SK-N-SH (cell line): Measurements from ENCODE around the gene ZNF22. TPM values are rescaled to one million over a fixed set of nuclear protein-coding genes. Genes with fewer than 3 reads are reported as not detected.

ENCODE experiments used
- CTCF ChIA-PET: fragments of 300-600, 350-600 bp; formaldehyde crosslinking; extraction: SDS; loops from one replicate; lab custom pipeline; 2021; lab: Yijun Ruan, JAX
- POLR2A ChIA-PET: fragments of 350-600 bp; sonication (Branson Sonifier 250); formaldehyde crosslinking; extraction: SDS; loops from one replicate; lab custom pipeline; 2020; ENCODE audit warnings: antibody characterized with exemption, inconsistent platforms; lab: Yijun Ruan, JAX
- DNase-seq: peaks from one replicate; pipeline ENCODE4 v3.0.0; 2012
- H2AFZ ChIP-seq: fragments of 200-600 bp; sonication (generic); 2 replicates; pipeline ENCODE4 v1.8.1; 2016; ENCODE audit warnings: antibody characterized with exemption, mild to moderate bottlenecking, low read depth
- H3F3A ChIP-seq: fragments of 200-600 bp; sonication (generic); replicated peaks from 2 replicates; pipeline ENCODE3; 2016; ENCODE audit warnings: antibody characterized with exemption, mild to moderate bottlenecking; ENCODE audit not compliant: insufficient read depth
- H3K27ac ChIP-seq, 2 experiments: fragments of 200-500 bp in 1 of 2; fragments of 200-600 bp in 1 of 2; sonication (Bioruptor generic) in 1 of 2; sonication (generic), shearing (Covaris generic) in 1 of 2; 2 replicates each; pipeline versions ENCODE4 v1.5.1 to v1.6.1; 2014 to 2016; ENCODE audit warnings: low read depth in 2 of 2, inconsistent platforms in 1 of 2, low read length in 1 of 2, mild to moderate bottlenecking in 1 of 2, mixed read lengths in 1 of 2
- H3K27me3 ChIP-seq: fragments of 200-600 bp; sonication (generic), shearing (Covaris generic); 2 replicates; pipeline ENCODE4 v1.6.1; 2016; ENCODE audit warnings: mixed run types; ENCODE audit not compliant: insufficient read depth
- H3K36me3 ChIP-seq, 2 experiments: fragments of 200-500 bp in 1 of 2; fragments of 200-600 bp in 1 of 2; sonication (Bioruptor generic) in 1 of 2; sonication (generic) in 1 of 2; replicated peaks in 1 of 2; 2 replicates each; pipeline versions ENCODE3 to v1.5.1; 2014 to 2016; ENCODE audit warnings: low read length in 1 of 2, mild to moderate bottlenecking in 1 of 2; ENCODE audit not compliant: insufficient read depth in 2 of 2, control insufficient read depth in 1 of 2
- H3K4me1 ChIP-seq, 2 experiments: fragments of 200-500 bp in 1 of 2; fragments of 200-600 bp in 1 of 2; sonication (Bioruptor generic) in 1 of 2; sonication (generic), shearing (Covaris generic) in 1 of 2; 2 replicates each; pipeline versions ENCODE4 v1.5.1 to v1.6.1; 2014 to 2016; ENCODE audit warnings: low read depth in 1 of 2, low read length in 1 of 2, mixed run types in 1 of 2; ENCODE audit not compliant: insufficient read depth in 2 of 2, control insufficient read depth in 1 of 2
- H3K4me2 ChIP-seq: fragments of 200-600 bp; sonication (generic), shearing (Covaris generic); 2 replicates; pipeline ENCODE4 v1.6.1; 2017; ENCODE audit warnings: mixed run types
- H3K4me3 ChIP-seq, 2 experiments: fragments of 200-500 bp in 1 of 2; fragments of 200-600 bp in 1 of 2; sonication (Bioruptor generic) in 1 of 2; sonication (generic), shearing (Covaris generic) in 1 of 2; 2 replicates each; pipeline versions ENCODE4 v1.5.1 to v1.8.1; 2014 to 2016; ENCODE audit warnings: low read depth in 2 of 2, inconsistent platforms in 1 of 2, low read length in 1 of 2, mild to moderate bottlenecking in 1 of 2, mixed read lengths in 1 of 2, moderate library complexity in 1 of 2
- H3K79me2 ChIP-seq: fragments of 200-600 bp; sonication (generic); 2 replicates; pipeline ENCODE4 v1.8.1; 2017; ENCODE audit warnings: mild to moderate bottlenecking; ENCODE audit not compliant: insufficient read depth
- H3K9ac ChIP-seq: fragments of 200-600 bp; sonication (generic); 2 replicates; pipeline ENCODE4 v1.6.1; 2017; ENCODE audit warnings: mixed run types
- H3K9me2 ChIP-seq: fragments of 200-600 bp; sonication (generic); 2 replicates; pipeline ENCODE4 v1.6.1; 2017; ENCODE audit warnings: mixed run types
- H3K9me3 ChIP-seq: fragments of 200-600 bp; sonication (generic); 2 replicates; pipeline ENCODE4 v1.6.1; 2017; ENCODE audit warnings: mixed run types, mild to moderate bottlenecking, moderate library complexity
- H4K20me1 ChIP-seq: fragments of 200-600 bp; sonication (generic); 2 replicates; pipeline ENCODE4 v1.6.1; 2017; ENCODE audit warnings: mild to moderate bottlenecking, mixed run types; ENCODE audit not compliant: insufficient read depth
- FOSL2 ChIP-seq: IDR thresholded peaks from 2 replicates; pipeline ENCODE4 v1.4.0; 2012; ENCODE audit warnings: low read depth, mild to moderate bottlenecking, moderate library complexity, borderline replicate concordance
- FOXJ3 ChIP-seq: sonication (generic); formaldehyde crosslinking; IDR thresholded peaks from 2 replicates; pipeline ENCODE4 v1.5.1; 2020; ENCODE audit warnings: mild to moderate bottlenecking, missing genetic modification reagents
- GATA2 ChIP-seq: sonication (generic); formaldehyde crosslinking; IDR thresholded peaks from 2 replicates; pipeline ENCODE4 v1.5.0; 2020; ENCODE audit warnings: mild to moderate bottlenecking, missing genetic modification reagents
- JUND ChIP-seq: IDR thresholded peaks from 2 replicates; pipeline ENCODE4 v1.4.0; 2012
- MAX ChIP-seq: IDR thresholded peaks from 2 replicates; pipeline ENCODE4 v1.4.0; 2012; ENCODE audit warnings: low read depth
- MEF2A ChIP-seq: IDR thresholded peaks from 2 replicates; pipeline ENCODE4 v1.4.0; 2012; ENCODE audit warnings: low read depth, borderline replicate concordance
- MXI1 ChIP-seq: IDR thresholded peaks from 2 replicates; pipeline ENCODE4 v1.6.1; 2012; ENCODE audit warnings: mild to moderate bottlenecking, low read depth, low read length, improper control_type of control experiment
- NFIC ChIP-seq: IDR thresholded peaks from 2 replicates; pipeline ENCODE4 v1.4.0; 2012; ENCODE audit warnings: borderline replicate concordance
- NRF1 ChIP-seq: IDR thresholded peaks from 2 replicates; pipeline ENCODE4 v1.6.1; 2012; ENCODE audit warnings: low read depth, mild to moderate bottlenecking, low read length
- POLR2AphosphoS5 ChIP-seq: IDR thresholded peaks from 2 replicates; pipeline ENCODE4 v1.6.1; 2012; ENCODE audit warnings: low read depth, low read length
- REST ChIP-seq: IDR thresholded peaks from 2 replicates; pipeline ENCODE4 v1.6.1; 2012; ENCODE audit warnings: mild to moderate bottlenecking, low read depth, low read length, moderate library complexity
- RFX5 ChIP-seq: IDR thresholded peaks from 2 replicates; pipeline ENCODE4 v1.6.1; 2012; ENCODE audit warnings: mild to moderate bottlenecking, improper control_type of control experiment, low read length
- RXRA ChIP-seq: IDR thresholded peaks from 2 replicates; pipeline ENCODE4 v1.4.0; 2012; ENCODE audit warnings: low read depth, mild to moderate bottlenecking, borderline replicate concordance
- SIN3A ChIP-seq: IDR thresholded peaks from 2 replicates; pipeline ENCODE4 v1.6.1; 2012; ENCODE audit warnings: low read depth, mild to moderate bottlenecking, low read length, moderate library complexity, borderline replicate concordance
- SMC3 ChIP-seq: IDR thresholded peaks from 2 replicates; pipeline ENCODE4 v1.6.1; 2012; ENCODE audit warnings: low read depth, low read length, improper control_type of control experiment
- TAF1 ChIP-seq: IDR thresholded peaks from 2 replicates; pipeline ENCODE4 v1.6.1; 2012; ENCODE audit warnings: low read depth, mild to moderate bottlenecking, low read length, moderate library complexity, borderline replicate concordance
- WGBS: methylation state at CpG from one replicate; pipeline ENCODE4 v1.1.6; 2017; ENCODE audit warnings: low lambda C conversion rate; 5-methylcytosine and 5-hydroxymethylcytosine counted together
- polyA plus RNA-seq, 3 experiments: library from polyadenylated mRNA; depleted of rRNA; stranded (reverse); fragments of >200 nt; gene quantifications; 2 replicates each; pipeline ENCODE4 v1.2.3, GENCODE V29; 2012

Gene ZNF22
- polyA plus RNA-seq, 1 of the 3 experiments (the other 2 are of a cell fraction) = 10.2 TPM

- Histone ChIP-seq H3K27ac (no peak overlapping the region), H3F3A (peaks cover 6% of the 10 kb centered on the region), H3K79me2 (peaks cover 37% of the 10 kb centered on the region), H3K9me2 (no peaks in the 10 kb centered on the region), H3K9me3 (no peaks in the 10 kb centered on the region), H4K20me1 (no peaks in the 10 kb centered on the region), H3K4me2 (no peak overlapping the region), H3K27me3 (no peaks in the 10 kb centered on the region), H2AFZ (no peak overlapping the region), H3K9ac (no peak overlapping the region), H3K4me3 (no peak overlapping the region), H3K4me1 (peaks cover 8 to 15% of the 10 kb centered on the region in 2 experiments; a peak in 3 of 4 replicates), H3K36me3 (peaks cover 22 to 27% of the 10 kb centered on the region in 2 experiments)
- ChIA-PET CTCF (interaction anchor here (0.9 to 2.0 kb wide), 2 partner anchors 72 to 246 kb away, joined by 4 to 8 read pairs; no protein-coding TSS in a partner anchor), POLR2A (no interaction called here)
- no peak for DNase-seq
- TF ChIP-seq NFIC = no peak
- TF ChIP-seq MAX = no peak
- WGBS = 84% methylated on average over 3 of the region's 3 CpGs
These were observed 3.9 kb downstream of the ZNF22 start for GRCh38 chr10:45004661-45005060.

GRCh38 chr10:45005284-45005683 lies 4.6 kb downstream of the ZNF22 start:
- Histone ChIP-seq H3K9ac (no peak overlapping the region), H3K4me1 (peaks cover 8 to 12% of the 10 kb centered on the region in 2 experiments; a peak in 3 of 4 replicates), H2AFZ (no peak overlapping the region), H4K20me1 (no peaks in the 10 kb centered on the region), H3F3A (peaks cover 6% of the 10 kb centered on the region), H3K36me3 (peaks cover 22 to 27% of the 10 kb centered on the region in 2 experiments), H3K9me2 (no peaks in the 10 kb centered on the region), H3K9me3 (no peaks in the 10 kb centered on the region), H3K4me2 (no peak overlapping the region), H3K27me3 (no peaks in the 10 kb centered on the region), H3K4me3 (no peak overlapping the region), H3K27ac (no peak overlapping the region), H3K79me2 (peaks cover 35% of the 10 kb centered on the region)
- WGBS = 91% methylated on average over 1 of the region's 1 CpG
- CTCF ChIA-PET = interaction anchor here (0.9 to 2.0 kb wide), 2 partner anchors 73 to 245 kb away, joined by 4 to 8 read pairs; no protein-coding TSS in a partner anchor
- TF ChIP-seq RFX5 (no peak), MEF2A (no peak), SMC3 (no peak), TAF1 (no peak), FOXJ3 (no peak), NFIC (no peak), RXRA (no peak)
- no peak for DNase-seq
- POLR2A ChIA-PET = no interaction called here

GRCh38 chr10:45006276-45007030 lies 5.7 kb downstream of the ZNF22 start:
- Histone ChIP-seq H3K79me2 (peaks cover 31% of the 10 kb centered on the region), H3K9me2 (no peaks in the 10 kb centered on the region), H3K36me3 (peaks cover 22 to 27% of the 10 kb centered on the region in 2 experiments), H2AFZ (no peak overlapping the region), H3K4me3 (no peak overlapping the region), H3F3A (peaks cover 6% of the 10 kb centered on the region), H3K27me3 (no peaks in the 10 kb centered on the region), H3K27ac (no peak overlapping the region), H4K20me1 (no peaks in the 10 kb centered on the region), H3K9me3 (no peaks in the 10 kb centered on the region), H3K9ac (no peak overlapping the region), H3K4me2 (no peak overlapping the region), H3K4me1 (peaks cover 8 to 9% of the 10 kb centered on the region in 2 experiments; a peak in 3 of 4 replicates)
- no peak for DNase-seq
- 96% methylated on average over 3 of the region's 3 CpGs for WGBS
- ChIA-PET CTCF (interaction anchor here (0.8 to 2.0 kb wide), 2 partner anchors 73 to 229 kb away, joined by 3 to 10 read pairs; no protein-coding TSS in a partner anchor), POLR2A (no interaction called here)
- TF ChIP-seq MXI1 = no peak
- TF ChIP-seq MAX = no peak
- no peak for TF ChIP-seq SMC3
- no peak for TF ChIP-seq FOXJ3
- no peak for TF ChIP-seq POLR2AphosphoS5
- no peak for TF ChIP-seq FOSL2
- no peak for TF ChIP-seq REST
- no peak for TF ChIP-seq TAF1
- no peak for TF ChIP-seq MEF2A
- TF ChIP-seq GATA2 (CRISPR knock-in tag) = no peak
- no peak for TF ChIP-seq SIN3A
- no peak for TF ChIP-seq NRF1
- no peak for TF ChIP-seq JUND
